GM19438 (cell line): Measurements from ENCODE around the gene PPP1R1A.

Source experiments
- ATAC-seq: cut with Tn5 transposase; IDR thresholded peaks from one replicate; pipeline ENCODE4 v1.9.1; 2021; ENCODE audit warnings: low read depth; ENCODE audit not compliant: unreplicated experiment

Gene PPP1R1A

GRCh38 chr12:54541751-54542290 is 46.6 kb downstream of the PPP1R1A start:
- ATAC-seq = no peak

DNA sequence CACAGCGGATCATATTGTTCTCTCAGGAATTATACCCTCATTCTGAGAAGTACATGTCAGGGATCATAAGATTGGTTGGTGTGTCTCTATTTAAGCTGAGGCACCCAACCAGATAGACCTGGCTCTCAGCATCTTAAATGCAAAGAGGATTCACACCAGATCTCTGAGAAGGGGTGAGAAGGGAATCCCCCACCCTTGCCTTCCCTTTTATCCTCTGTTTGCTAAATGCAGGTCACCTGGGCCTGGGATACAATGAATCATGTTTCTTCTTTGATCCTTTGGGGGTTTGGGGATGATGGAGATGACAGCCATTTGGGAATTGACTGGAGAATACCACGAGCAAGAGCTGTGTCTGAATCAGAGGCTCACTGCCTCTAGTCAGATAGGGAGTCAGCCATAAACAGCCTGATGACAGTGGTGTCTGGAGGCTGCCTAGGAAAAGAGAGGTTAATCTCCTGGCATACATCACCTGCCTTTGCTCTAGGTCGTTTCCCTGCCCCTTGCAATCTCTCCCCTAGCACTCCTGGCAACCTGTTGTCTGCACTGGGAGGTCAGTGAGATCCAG is 50.2 kb downstream of the PPP1R1A start:
- ATAC-seq = no peak

DNA sequence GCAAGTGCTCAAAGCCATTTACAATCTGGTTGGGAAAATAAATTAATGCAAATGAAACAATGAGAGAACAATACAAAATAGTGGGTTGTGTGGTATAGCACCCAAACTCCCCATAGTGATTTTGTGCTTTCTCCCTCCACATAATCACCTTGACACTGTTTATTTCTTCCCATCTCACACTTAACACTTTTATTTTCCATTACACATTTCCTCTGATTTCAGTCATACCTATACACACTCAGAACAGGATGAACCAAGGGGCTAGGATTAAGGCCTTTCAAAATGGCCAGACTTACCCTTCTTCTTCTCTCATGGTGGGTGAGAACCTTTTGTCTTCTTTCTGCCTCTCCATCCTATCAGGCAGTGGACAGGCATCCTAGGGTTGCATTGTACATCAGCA is 53.0 kb downstream of the PPP1R1A start:
- ATAC-seq = no peak

- no peak for ATAC-seq
Measured at GRCh38 chr12:54529581-54529980, 58.9 kb downstream of the PPP1R1A start.
